ENCODE results near the gene LRRC3C.
"Not testable (repeated sequence)": the region's sequence is repeated elsewhere in the genome, so short reads cannot be mapped to it uniquely, and the experiment has no call there.

The LRRC3C gene

DNA sequence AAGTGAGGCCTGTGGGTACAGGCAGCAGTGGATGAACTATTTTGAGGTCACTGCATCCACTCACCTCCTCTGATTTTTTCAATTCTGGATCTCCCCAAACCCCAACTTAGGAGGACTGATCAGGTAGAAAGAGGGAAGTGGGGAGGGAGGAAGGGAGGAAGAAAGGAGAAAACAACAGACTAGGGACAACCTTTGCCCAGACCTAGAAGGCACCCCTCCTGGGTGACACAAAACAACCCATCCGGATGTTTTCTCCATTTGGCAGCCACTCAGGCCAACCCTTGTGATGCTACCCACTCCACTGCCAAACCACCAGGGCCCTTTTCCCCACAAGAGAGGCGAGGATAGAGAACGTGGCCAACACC is 2.9 kb upstream of the LRRC3C start:
- no peak for DNase-seq

DNA sequence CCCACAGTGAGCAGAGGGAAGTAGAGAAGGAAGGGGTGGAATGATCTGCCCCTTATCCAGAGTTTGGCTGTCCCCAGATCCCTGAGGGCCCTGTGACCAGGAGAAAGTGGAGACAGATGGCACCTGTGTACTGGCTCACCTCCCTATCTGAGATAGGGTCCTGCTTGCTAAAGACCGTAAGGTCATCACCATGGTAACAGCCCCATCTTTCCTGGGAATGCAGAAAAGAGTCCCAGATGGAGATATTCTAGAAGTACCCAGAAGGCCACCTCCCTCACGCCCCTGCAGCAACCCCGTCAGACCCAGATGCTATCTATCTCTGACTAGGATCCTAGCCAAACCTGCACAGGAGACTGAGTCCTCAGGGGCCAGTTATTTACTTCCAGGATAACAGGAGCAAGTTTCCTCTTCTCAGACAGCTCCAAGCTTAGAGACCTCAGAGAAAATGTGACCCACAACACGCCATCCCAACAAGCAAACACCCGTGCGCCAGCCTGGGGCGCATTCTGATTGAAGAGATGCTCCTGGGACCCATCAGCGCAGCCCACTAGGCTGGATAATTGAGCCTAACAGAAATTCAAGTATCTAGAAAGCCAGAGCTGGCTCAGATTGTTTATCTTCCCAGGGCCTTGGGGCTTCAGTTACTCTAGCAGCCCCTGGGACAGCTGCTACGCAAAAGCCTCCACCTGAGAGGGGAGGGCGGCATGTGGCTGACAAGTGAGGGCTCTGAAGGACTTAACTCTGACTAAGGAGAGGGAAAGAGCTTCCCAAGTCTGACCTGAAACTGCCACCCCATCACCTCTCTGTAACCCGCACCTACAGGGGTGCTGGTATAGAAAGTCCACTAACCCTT is 2.0 kb upstream of the LRRC3C start:
- DNase-seq = no peak

DNA sequence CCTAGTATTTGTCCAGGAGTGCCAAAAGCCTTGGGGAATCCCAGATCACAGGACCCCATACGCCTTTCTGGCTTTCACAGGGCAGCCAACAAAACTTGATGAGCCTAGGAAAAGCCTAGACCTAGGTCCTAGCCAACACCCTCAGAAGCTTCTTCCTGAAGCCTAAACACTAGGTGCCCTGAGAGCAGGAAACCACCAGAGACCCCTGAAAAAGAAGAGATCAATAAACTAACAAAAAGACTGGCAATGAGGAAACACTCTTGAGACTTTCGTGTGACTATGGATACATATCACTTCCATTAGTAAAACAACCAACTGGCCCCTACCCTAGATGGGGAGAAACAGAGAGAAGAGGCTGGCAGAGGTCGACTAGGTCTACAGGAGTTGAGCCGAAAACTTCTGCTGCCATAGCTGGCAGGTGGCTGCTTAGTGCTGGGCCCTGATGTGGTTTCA is 1.4 kb upstream of the LRRC3C start:
- DNase-seq = no peak

DNA sequence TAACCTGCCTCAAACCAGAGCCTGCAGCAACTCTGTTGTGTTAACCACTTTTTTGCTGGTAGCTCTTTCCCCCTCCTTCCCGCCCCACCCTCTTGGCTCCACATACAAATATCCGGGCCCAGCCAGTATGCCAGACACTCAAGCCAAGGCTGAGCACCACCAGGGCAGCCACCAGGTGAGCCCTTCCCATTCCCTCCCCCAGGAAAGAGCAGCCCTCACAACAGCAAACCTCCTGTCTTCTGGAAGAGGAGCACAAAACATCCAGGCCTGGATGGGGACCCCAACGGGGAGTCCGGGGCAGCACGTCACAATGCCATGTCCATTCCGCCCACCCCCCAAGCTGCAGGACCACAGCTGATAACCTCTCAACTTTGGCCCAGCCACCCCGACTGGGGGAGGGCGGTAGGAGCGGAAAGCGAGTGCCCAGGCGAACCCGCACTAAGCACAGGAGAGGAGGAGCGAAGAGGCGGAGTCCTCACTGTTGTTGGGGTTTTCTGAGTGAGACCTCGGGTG is 888 bp upstream of the LRRC3C start:
- DNase-seq = no peak

DNA sequence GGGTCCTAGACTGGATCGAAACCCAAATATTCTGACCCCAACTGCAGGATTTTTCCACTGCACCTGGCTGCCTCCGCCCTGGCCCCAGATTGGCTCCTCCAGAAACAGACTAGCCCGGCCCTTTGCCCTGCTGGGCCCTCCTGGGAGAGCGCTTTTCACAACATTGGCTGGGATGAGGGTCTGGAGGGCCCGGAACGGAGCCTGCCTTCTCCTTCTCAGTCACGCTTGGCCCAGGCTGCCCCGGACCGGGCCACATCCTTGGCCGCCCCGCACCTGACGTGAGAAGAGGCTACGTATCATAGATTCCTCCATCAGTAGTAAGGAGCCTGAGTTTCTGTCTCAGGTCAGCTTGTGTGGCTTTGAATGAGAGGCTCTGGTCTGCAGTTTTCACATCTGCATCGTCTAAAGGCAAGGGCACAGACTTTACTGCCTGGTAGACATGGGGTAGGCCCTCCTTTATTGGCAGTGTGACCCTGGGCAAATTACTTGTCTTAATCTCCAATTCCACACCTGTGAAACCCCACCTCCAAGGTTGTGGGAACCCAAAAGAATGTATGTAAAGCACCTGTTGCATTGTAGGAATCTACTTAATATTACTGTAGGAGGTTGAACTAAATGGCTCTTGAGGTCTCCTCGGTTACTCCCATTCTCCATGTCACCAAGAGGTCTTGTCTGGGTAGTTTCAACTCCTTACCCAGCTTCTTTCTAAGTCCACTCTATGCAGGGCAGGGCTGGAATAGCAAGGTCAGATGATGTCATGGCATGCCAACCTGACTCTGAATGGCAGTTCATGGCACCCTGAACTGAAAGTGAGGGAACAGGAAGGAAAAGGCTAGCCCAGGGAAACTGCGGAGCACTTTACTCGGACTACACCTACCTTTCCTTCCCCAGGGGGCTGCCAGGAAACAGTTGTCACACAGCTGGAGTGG is 661 bp downstream of the LRRC3C start:
- DNase-seq = no peak

DNA sequence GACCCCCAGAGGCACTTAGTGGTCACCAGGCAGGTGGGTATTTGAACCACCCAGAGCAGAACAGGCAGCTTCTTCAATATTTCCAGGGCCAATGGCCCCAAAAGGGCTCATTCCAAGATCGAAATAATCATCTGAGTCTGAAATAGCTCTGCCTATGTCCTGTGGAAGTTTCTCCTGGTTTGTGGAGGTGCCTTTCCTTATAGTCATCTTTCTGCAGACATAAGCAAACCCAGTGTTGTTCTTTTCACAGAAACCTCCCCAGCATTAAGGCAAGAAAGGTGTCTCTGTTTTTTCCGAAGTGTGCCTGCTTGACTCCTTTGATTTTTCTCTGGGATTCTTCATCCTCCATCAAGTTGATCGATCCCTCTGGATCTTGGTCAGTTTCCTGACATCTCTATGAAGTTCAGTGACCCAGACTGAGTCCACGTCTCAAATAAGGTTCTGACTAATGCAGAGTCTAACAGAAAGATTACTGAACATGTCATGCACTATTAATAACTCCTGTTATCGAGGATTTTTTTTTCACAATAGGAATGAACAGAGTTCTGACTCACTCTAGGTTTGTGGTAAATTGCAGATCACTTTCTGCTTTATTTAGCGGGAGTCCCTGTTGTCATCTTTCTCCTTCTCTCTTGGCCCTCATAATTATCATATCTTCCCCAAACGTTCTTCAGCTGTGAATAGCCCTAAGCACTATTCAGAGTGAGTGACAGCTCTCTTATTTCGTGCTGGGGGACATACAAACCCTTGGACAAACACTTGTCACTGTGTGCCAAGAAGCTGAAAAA is 1.5 kb downstream of the LRRC3C start:
- no peak for DNase-seq

DNA sequence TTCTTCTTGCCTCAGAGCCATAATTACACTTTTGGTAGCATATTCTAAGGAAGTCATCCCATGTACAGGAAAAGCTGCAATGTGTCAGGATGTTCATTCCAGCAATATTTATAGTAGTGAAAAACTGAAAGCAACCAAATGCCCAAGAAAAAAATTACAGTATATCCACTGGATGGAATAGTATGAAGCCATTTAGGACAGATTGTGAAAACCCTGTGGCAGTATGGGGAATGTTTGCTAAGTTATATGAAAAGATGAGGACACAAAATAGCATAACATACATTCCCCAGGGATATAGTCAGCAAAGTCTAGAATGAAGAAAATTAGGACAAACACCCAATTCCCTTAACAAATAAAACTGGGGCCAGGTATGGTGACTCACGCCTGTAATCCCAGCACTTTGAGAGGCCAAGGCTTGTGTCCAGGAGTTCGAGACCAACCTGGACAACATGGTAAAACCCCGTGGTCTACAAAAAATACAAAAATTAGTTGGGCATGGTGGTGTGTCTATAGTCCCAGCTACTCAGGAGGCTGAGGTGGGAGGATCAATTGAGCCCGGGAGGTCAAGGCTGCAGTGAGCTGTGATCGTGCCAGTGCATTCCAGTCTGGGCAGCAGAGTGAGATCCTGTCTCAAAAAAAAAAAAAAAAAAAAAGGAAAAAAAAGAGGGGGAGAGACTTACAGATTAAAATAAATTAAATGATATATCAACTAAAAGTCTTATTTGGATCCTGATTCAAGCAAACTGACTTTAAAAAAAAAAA is 2.3 kb downstream of the LRRC3C start:
- DNase-seq = no peak

DNA sequence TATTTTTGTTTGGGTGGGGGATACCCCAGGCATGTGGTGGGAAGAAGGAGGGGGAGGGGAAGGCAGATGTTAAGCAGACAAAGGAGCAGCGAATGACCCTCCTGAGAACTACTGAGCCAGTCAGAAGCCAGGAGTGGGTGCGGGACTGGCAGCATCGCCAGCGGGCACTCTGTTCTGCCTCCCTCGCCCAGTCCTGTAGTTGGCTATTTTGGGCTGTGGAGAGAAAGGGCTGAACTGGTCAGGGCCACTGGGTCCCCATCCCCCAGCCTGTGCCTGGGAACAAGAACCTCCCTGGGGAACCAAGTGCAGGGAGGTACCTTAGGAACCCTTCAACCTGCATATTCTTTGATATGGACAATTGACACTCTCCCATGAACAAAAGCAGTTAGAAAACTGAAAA is 6.4 kb downstream of the LRRC3C start:
- DNase-seq = no peak

DNA sequence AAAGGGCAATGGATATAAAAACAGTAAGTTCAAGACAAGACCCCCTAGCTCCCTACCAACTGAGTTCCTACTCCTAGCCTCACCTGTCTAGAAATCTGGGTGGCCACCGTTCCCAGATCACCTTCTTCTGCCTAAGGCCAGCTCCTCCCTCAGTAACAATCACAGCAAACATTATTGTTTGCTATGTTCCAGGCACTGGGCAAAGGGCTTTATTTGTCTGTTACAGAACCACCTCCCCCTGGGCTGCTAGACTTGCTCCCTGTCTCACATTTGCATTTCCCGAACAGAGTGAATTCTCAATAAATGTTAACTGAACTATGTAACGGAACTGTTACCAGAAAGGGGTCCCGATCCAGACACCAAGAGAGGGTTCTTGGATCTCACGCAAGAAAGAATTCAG is 6.8 kb downstream of the LRRC3C start:
- no peak for DNase-seq

DNA sequence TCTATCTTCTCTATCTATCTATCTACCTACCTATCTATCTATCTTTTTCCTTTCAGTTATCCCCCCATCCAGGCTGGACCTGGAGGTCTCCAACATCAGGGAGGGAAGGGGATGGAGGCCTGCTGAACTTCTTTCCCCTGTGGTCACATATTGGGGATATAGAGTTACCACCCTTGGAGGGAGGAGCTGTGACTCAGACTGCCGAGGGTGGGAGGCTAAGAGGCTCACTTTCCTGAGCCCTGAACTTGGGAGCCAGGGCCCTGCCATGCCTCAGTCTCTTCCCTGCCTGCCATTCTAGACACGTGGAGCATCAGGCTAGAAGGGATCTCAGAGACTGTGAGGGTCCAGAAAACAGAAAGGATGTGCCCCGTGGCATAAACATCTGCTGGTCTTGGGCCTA is 8.4 kb downstream of the LRRC3C start:
- no peak for DNase-seq

DNA sequence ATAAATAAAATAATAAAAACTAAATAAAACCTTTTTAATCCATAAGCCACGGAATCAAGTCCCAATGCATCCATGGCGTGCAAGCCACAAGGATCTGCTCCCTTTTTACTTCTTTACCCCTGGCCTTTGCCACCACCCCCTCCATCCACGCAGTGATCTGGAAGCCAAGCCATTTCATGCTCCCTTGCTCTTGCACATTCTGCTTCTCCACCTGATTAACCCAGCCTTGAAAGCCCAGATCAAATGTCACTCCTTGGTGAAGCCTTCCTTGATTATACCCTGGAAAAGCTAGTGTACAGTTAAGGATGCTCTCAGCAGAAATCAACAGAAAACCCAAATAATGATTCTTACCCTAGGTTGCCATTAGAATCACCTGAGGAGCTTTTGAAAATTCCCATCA is 9.9 kb downstream of the LRRC3C start:
- DNase-seq = no peak

DNA sequence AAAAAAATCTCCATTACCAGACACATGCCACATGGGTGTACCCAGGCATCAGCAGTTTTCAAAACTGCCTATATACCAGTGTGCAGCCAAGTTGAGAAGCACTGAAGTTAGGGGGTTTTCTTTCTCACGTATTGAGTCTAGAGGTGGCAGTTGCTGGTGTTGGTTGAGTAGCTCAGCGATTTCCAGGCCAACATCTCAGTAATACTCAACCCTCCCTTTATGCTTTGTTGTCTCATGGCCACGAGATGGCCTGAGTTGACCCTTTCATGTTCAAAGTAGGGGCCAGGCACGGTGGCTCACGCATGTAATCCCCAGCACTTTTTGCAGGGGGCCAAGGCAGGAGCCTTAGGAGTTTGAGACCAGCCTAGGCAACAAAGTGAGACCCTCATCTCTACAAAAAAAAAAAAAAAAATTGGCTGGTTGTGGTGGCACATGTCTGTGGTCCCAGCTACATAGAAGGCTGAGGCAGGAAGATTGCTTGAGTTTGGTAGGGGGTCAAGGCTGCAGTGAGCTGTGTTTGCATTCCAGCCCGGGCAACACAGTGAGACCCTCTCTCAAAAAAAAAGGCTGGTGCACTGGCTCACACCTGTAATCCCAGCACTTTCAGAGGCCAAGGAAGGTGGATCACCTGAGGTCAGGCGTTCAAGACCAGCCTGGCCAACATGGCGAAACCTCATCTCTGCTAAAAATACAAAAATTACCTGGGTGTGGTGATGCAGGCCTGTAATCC is 10.8 kb downstream of the LRRC3C start:
- no peak for DNase-seq

DNA sequence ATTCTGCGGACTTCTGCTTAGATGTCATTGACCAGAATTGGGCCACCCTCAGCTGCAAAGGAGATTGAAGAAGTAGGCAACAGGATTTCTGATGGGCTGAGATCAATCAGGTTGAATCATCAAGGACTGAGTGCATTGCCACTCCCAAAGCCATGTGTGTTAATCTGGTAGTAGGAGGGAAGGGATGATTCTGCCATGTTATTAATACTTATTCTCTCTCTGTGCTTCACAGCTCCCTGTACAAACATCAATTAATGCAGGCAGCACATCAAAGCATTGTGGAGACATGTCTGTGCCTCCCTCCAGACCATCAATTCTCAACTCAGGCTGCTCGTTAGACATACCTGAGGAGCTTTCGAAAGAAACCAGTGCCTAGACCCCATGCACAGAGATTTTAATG is 11.6 kb downstream of the LRRC3C start:
- DNase-seq = no peak

DNA sequence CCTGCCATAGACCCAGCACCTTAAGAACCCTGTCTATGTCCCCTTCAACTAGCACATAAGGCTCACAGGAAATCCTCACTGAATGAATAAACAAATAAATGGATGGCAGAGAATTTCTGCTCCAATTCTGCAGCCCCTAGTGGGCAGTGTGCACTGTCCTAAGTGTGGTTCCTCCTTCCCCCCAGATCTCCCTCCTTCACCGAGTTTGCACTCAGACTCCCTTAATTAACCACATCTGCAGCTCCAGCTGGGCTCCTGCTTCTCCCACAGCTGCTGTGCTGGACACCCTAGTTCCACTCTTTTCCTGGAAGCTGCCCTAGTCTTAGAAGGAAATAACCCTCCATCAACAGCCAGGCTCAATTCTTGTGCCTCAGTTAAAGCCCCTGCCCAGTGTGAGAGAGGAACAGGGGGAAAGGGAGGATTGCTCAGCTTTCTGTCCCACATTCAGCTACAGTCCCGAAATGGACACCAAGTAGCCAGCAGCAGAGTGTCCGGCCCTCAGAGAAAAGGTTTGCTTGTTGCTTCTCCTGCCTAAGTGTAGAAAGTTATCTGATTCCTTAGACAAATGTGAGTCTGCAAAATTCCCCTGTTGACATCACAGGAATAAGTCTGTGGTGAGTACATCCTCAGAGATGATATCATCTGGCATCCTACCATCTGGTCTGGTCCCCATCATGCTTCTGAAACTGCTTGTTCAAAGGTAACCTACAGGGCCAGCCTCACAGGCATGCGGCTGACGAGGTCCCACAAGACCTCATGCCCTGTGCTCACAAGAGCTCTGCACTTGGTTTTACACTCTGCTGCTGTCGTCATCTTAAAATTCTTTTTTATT is 12.3 kb downstream of the LRRC3C start:
- peak in 1 of 2 experiments; percentile 11 for DNase-seq

DNA sequence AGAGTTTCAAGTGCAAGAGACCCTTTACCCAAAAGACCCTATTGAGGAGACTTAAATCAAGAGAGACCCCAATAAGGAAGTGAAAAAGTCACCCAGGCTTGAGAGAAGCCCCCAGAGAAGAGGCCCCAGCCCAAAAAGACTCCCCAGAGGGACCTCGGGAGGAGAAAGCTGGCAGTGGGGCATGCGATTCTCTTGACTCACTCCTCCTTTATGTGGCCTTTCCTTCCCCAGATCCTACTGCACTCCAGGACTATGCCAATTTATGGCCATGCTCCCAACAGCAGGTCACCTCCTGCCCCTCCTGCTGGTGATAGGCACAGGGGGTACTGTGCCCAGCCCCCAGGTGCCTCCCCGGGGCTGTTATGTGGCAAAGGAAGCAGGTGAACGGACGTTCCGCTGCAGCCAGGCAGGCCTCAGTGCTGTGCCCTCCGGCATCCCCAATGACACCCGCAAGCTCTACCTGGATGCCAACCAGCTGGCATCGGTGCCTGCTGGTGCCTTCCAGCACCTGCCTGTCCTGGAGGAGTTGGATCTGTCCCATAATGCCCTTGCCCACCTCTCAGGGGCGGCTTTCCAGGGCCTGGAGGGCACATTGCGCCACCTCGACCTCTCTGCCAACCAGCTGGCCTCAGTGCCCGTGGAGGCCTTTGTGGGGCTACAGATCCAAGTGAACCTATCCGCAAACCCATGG is 16.3 kb downstream of the LRRC3C start:
- no peak for DNase-seq

DNA sequence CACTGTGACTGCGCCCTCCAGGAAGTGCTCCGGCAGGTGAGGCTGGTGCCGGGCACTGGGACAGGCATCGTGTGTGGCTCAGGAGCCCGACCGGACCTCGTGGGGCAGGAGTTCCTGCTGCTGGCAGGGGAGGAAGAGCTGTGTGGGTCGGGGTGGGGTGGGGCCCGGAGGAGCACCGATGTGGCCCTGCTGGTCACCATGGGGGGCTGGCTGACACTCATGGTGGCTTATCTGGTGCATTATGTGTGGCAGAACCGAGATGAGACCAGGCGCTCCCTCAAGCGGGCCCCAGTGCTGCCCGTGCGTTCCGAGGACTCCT is 16.8 kb downstream of the LRRC3C start:
- no peak for DNase-seq

DNA sequence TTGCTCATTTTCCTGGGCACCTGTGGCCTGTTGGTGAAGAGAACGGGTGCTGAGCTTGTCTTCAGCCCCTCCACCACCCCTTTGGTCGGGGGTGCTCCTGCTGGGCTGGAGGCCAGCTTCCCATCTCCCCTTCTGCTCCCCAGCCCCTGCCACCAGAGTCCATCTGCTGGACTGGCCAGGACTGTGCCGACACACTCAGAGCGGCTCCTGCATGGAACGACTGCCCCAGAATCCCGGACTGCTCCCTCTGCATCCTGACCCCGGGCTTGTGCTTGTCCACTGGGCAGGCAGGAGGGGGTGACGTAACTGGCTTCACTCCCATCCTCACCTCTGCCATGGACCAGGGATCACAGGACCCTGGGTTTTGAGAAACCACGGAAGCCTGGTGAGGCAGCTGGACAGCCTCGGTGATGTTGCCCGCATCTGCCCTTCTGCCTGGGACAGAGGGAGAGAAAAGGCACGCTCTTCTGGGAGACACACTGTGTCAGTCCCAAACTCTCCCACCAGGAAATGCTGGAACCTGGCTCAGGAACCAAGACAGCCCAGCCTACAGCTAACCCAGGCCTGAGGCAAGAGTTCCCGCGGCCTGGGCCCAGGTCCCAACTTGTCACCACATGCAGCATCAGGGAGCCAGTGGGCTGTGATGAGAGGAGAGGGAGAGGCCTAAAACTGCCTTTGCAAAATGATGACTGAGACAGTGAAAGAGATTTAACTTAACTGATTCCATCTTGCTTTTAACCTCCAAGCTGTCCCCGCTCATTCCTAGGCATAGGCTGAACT is 19.2 kb downstream of the LRRC3C start:
- DNase-seq = no peak

DNA sequence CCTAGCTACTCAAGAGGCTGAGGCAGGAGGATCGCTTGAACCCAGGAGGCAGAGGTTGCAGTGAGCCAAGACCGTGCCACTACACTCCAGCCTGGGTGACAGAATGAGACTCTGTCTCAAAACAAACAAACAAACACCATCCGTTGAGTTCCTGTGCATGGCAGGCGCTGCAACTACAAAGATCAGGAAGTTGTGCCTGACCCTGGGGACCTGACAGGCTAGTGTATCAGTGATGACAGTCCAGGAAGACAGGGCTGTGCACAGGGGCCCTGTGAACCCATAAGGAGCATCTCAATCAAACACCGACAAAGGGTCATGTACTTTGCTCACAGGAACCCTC is 20.9 kb downstream of the LRRC3C start:
- DNase-seq = not testable (repeated sequence)

DNA sequence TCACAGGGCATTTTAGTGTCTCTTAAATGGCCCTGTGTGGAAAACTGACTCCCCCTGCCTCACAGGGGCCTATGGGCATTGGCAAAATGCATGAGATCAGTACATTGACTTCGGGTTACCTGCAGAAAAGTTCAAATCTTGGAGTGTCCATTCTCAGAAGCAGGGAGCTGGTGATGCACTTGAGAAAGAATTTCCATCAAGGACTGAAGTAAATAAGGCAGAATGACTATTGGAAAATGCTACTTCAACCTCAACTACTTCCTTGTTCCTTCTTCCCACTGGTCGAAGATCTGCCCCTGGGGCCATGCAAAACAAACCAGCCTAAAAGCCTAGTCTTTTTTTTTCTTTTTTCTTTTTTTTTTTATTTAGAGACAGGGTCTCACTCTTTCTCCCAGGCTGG is 21.5 kb downstream of the LRRC3C start:
- no peak for DNase-seq

All from NCI-H1930 (cell line).